Retinal pigment epithelial cell (primary cell): Measurements from ENCODE around the gene NLK.

Experiments
- DNase-seq: peaks from one replicate; pipeline ENCODE4 v3.0.0-alpha.2; 2010; ENCODE audit warnings: low read depth
- H3K4me3 ChIP-seq: 2 replicates; pipeline ENCODE4 v1.5.1; 2011; ENCODE audit warnings: mild to moderate bottlenecking, low read length, control low read depth, moderate library complexity
- TF ChIP-seq, protein P1 (sequence below): conservative IDR thresholded peaks from 2 replicates; pipeline ENCODE4 v1.5.1; 2011; ENCODE audit warnings: low read depth, low read length, control low read depth, inconsistent platforms

The NLK gene

GRCh38 chr17:28055546-28056275, 13.2 kb downstream of the NLK start:
- no peak overlapping the region for H3K4me3 ChIP-seq
- DNase-seq, result no peak
- TF ChIP-seq, protein P1, sequence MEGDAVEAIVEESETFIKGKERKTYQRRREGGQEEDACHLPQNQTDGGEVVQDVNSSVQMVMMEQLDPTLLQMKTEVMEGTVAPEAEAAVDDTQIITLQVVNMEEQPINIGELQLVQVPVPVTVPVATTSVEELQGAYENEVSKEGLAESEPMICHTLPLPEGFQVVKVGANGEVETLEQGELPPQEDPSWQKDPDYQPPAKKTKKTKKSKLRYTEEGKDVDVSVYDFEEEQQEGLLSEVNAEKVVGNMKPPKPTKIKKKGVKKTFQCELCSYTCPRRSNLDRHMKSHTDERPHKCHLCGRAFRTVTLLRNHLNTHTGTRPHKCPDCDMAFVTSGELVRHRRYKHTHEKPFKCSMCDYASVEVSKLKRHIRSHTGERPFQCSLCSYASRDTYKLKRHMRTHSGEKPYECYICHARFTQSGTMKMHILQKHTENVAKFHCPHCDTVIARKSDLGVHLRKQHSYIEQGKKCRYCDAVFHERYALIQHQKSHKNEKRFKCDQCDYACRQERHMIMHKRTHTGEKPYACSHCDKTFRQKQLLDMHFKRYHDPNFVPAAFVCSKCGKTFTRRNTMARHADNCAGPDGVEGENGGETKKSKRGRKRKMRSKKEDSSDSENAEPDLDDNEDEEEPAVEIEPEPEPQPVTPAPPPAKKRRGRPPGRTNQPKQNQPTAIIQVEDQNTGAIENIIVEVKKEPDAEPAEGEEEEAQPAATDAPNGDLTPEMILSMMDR, result no peak

GRCh38 chr17:28056276-28056620, 13.8 kb downstream of the NLK start:
- DNase-seq, result no peak
- H3K4me3 ChIP-seq, result no peak overlapping the region
- TF ChIP-seq, protein P1, result no peak

GRCh38 chr17:28057731-28058246, 15.3 kb downstream of the NLK start:
- no peak for DNase-seq
- no peak overlapping the region for H3K4me3 ChIP-seq
- TF ChIP-seq, protein P1, result no peak

- H3K4me3 ChIP-seq, result no peak overlapping the region
- TF ChIP-seq, protein P1, result no peak
- DNase-seq, result no peak
These were observed 17.2 kb downstream of the NLK start for GRCh38 chr17:28059675-28060074.

DNA sequence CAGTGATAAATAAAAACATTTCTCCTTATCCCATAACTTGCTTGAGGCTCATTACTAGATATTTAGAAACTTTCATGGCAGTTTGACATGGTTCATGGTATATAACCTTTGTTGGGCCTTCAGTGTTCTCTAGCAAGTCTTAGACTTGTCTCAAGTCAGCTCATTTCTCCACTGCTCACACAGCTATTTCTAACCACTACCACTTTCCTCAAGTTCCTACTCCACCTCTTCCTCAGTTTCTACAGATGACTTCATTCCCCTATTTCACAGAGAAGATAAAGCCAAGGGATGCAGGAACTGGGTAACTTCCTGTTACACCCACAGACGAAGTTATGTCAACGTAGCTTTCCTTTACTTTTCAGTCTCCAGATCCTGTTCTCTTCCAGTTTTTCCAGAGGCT, 23.2 kb downstream of the NLK start:
- no peak overlapping the region for H3K4me3 ChIP-seq
- DNase-seq, result no peak
- TF ChIP-seq, protein P1, result no peak

DNA sequence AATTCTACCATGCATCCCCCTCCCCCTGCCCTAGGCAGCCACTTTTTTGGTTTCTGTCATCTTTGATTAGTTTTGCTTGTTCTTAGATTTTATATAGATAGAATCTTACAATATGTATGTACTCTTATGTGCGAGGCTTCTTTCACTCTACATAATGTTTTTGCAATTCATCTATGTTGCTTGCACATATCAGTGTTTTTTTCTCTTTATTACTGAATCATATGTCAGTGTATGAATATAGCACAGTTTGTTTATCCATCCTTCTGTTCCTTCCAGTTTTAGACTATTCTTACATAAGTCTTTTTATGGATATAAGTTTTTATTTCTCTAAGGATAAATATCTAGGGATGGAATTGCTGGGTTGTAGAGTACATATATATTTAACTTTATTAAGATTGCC, 26.6 kb downstream of the NLK start:
- TF ChIP-seq, protein P1, result no peak
- DNase-seq, result no peak

DNA sequence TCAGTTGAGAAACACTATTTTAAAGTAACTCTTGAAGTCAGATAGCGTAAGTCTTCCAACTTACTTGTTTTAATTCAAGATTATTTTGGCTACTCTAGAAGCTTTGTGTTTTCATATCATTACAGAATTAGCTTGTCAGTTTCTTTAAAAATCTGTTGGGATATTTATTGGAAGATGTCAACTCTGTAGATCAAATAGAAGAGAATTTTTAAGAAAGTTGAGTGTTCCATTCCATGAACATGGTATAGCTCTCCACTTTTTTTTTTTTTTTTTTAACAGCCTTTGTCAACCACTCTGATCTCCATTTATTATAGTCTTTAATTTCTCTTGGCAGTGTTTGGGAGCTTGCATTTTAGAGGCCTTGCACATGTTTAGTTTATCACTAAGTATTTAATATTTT, 28.7 kb downstream of the NLK start:
- no peak for DNase-seq
- TF ChIP-seq, protein P1, result no peak
- no peak overlapping the region for H3K4me3 ChIP-seq

More for the DNA sequence above, 26.6 kb downstream of the NLK start:
- H3K4me3 ChIP-seq, result no peak overlapping the region
